Parathyroid adenoma (tissue), 2 donors: Measurements from ENCODE around the gene PPIL6.

Source experiments
- H2AFZ ChIP-seq: fragments of 300-600 bp; sonication (generic); one replicate; pipeline ENCODE4 v1.7.0; 2017; ENCODE audit warnings: antibody characterized with exemption, mild to moderate bottlenecking
- H3K27ac ChIP-seq: fragments of 300-600 bp; sonication (generic); one replicate; pipeline ENCODE4 v1.7.0; 2017
- H3K27me3 ChIP-seq: fragments of 300-600 bp; sonication (generic); one replicate; pipeline ENCODE4 v1.7.0; 2017; ENCODE audit warnings: low read length; ENCODE audit not compliant: control insufficient read depth, insufficient read depth
- H3K36me3 ChIP-seq: fragments of 300-600 bp; sonication (generic); one replicate; pipeline ENCODE4 v1.7.0; 2017; ENCODE audit warnings: low read length; ENCODE audit not compliant: control insufficient read depth, insufficient read depth
- H3K4me1 ChIP-seq: fragments of 300-600 bp; sonication (generic); one replicate; pipeline ENCODE4 v1.7.0; 2017; ENCODE audit warnings: control low read depth
- H3K4me2 ChIP-seq: fragments of 300-600 bp; sonication (generic); one replicate; pipeline ENCODE4 v1.7.0; 2017; ENCODE audit warnings: low read length
- H3K4me3 ChIP-seq: fragments of 300-600 bp; sonication (generic); one replicate; pipeline ENCODE4 v1.7.0; 2017; ENCODE audit warnings: low read depth, low read length
- H3K79me2 ChIP-seq: fragments of 300-600 bp; sonication (generic); one replicate; pipeline ENCODE4 v1.7.0; 2017; ENCODE audit warnings: control low read depth
- H3K9ac ChIP-seq: fragments of 300-600 bp; sonication (generic); one replicate; pipeline ENCODE4 v1.7.0; 2017; ENCODE audit warnings: mild to moderate bottlenecking
- H3K9me3 ChIP-seq: fragments of 300-600 bp; sonication (generic); one replicate; pipeline ENCODE4 v1.7.0; 2017; ENCODE audit warnings: low read length; ENCODE audit not compliant: control insufficient read depth
- TF ChIP-seq, protein P1 (sequence below): fragments of 300-600 bp; sonication (generic); IDR thresholded peaks from one replicate; pipeline ENCODE4 v1.7.0; 2017; ENCODE audit warnings: antibody characterized with exemption, mild to moderate bottlenecking
- donor health status: primary hyperparathyroidism.

PPIL6 gene

DNA sequence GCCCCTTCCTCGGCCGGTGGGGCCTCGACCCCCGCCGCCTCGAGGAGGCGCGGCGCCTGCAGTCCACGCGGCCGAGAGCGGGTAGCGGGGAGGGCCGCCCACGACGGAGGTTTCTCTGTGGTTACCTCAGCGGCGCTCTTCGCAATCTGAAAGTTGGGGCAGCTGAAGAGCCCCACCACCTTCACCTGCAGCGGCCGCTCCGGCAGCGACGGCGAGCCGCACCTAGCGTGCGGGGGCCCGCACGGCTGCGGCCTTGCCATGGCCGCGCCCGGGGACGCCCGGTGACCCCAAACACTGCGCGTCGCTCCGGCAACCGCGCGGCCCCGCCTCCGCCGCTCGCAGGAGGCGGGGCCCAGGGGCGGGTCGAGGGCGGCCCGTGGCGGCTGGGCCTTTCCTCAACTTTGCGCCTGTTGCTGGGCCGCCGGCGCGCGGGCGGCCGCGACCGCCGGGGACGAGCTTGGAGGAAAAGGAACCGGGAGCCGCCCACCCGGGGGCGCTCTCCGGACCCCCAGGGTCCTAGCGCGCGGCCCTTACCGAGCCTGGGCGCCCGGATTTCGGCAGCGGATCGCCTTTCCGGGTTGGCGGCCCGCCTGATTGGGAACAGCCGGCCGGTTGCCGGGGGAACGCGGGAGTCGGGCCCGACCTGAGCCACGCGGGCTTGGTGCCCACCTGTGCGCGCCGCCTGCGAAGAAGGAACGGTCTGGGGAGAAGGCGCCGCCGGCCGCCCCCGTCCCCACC is at the start of gene PPIL6, which contains the start of gene SMPD2:
Gene PPIL6, minus strand, starts transcription at position 298 of the 738 bp plus-strand sequence. Its CDS starts 38 bp downstream, at position 260.
Gene SMPD2, plus strand, starts transcription at position 394 of the 738 bp plus-strand sequence. CDS start 398 bp downstream, outside the sequence.
- H2AFZ ChIP-seq: peak within 1 kb of the TSS; percentile 95
- peak within 1 kb of the TSS; percentile 58 for H3K9ac ChIP-seq
- H3K79me2 ChIP-seq: no peaks in the 10 kb centered on the region
- TF ChIP-seq, protein P1, sequence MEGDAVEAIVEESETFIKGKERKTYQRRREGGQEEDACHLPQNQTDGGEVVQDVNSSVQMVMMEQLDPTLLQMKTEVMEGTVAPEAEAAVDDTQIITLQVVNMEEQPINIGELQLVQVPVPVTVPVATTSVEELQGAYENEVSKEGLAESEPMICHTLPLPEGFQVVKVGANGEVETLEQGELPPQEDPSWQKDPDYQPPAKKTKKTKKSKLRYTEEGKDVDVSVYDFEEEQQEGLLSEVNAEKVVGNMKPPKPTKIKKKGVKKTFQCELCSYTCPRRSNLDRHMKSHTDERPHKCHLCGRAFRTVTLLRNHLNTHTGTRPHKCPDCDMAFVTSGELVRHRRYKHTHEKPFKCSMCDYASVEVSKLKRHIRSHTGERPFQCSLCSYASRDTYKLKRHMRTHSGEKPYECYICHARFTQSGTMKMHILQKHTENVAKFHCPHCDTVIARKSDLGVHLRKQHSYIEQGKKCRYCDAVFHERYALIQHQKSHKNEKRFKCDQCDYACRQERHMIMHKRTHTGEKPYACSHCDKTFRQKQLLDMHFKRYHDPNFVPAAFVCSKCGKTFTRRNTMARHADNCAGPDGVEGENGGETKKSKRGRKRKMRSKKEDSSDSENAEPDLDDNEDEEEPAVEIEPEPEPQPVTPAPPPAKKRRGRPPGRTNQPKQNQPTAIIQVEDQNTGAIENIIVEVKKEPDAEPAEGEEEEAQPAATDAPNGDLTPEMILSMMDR: peak; percentile 55
- H3K27ac ChIP-seq: peak within 1 kb of the TSS; percentile 89
- H3K4me1 ChIP-seq: peaks cover 15% of the 10 kb centered on the region
- no peaks in the 10 kb centered on the region for H3K36me3 ChIP-seq
- H3K4me2 ChIP-seq: peak within 1 kb of the TSS; percentile 96
- no peaks in the 10 kb centered on the region for H3K9me3 ChIP-seq
- peak within 1 kb of the TSS; percentile 97 for H3K4me3 ChIP-seq
- H3K27me3 ChIP-seq: no peaks in the 10 kb centered on the region

DNA sequence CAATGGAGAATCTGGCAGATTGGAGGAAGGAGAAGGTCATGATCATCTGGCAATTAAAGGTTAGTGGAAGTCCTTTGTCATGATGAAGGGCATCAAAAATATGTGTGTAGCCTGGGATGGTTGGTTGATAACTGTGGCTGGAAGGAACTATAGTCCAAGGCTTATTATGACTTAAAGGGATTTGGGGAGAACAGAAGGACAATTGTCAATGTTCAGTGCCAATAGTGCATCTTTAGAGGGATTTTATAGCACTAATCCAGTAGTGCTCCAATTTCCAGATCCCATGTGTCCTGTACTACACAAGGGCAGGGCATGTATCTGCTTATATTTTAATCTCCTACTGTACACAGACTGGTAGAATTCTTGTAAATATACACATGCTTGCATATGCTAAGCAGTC is 47.6 kb upstream of the PPIL6 start:
- Histone ChIP-seq H2AFZ (no peak overlapping the region), H3K4me3 (no peak overlapping the region), H3K36me3 (no peaks in the 10 kb centered on the region), H3K79me2 (no peaks in the 10 kb centered on the region), H3K4me2 (no peak overlapping the region), H3K27ac (no peak overlapping the region), H3K27me3 (no peaks in the 10 kb centered on the region), H3K9me3 (no peaks in the 10 kb centered on the region), H3K4me1 (peaks cover 19% of the 10 kb centered on the region), H3K9ac (no peak overlapping the region)
- TF ChIP-seq, protein P1: no peak

DNA sequence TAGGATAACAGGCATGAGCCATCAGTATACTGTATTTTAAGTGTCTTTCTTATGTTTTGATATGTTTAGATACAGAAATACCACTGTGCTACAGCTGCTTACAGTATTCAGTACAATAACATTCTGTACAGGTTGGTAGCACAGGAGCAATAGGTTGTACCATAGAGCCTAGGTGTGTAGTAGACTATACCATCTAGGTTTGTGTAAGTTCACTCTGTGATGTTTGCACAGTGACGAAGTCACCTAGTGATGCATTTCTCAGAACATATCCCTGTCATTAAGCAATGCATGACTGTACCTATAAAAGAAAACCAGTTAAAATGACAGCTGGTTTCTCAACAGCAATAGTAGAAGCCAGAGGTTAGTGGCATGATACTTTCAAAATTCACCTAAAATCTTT is 45.6 kb upstream of the PPIL6 start:
- no peaks in the 10 kb centered on the region for H3K9me3 ChIP-seq
- no peak overlapping the region for H2AFZ ChIP-seq
- peaks cover 13% of the 10 kb centered on the region for H3K79me2 ChIP-seq
- H3K27ac ChIP-seq: no peak overlapping the region
- TF ChIP-seq, protein P1: no peak
- no peak overlapping the region for H3K4me2 ChIP-seq
- no peaks in the 10 kb centered on the region for H3K27me3 ChIP-seq
- peaks cover 18% of the 10 kb centered on the region for H3K4me1 ChIP-seq
- H3K4me3 ChIP-seq: no peak overlapping the region
- no peaks in the 10 kb centered on the region for H3K36me3 ChIP-seq
- H3K9ac ChIP-seq: no peak overlapping the region

DNA sequence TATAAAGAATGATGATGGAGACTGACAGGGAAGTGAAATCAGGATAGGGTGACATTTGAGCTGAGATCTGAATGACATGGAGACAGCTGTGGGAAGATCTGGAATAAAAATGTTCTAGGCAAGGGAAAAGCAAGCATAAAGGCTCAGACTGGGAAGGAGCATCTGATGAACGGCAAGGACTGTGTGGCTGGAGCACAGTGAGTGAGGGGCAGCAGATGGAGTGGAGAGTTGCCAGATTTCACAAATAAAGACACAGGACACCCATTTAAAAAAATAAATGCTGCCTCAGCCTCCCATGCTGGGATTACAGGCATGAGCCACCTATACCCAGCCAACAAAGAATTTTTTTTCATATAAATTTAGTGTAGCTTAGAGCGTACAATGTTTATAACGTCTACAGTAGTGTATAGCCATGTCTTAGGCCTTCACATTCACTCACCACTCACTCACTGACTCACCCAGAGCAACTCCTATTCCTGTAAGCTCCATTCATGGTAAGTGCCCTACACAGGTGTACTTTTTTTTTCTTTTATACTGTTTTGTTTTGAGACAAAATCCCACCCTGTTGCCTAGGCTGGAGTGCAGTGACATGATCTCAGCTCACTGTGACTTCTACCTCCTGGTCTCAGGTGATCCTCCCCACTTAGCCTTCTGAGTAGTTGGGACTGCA is 45.0 kb upstream of the PPIL6 start:
- peak overlapping the region; percentile 44 for H2AFZ ChIP-seq
- no peaks in the 10 kb centered on the region for H3K27me3 ChIP-seq
- peaks cover 16% of the 10 kb centered on the region for H3K79me2 ChIP-seq
- TF ChIP-seq, protein P1: no peak
- no peak overlapping the region for H3K4me3 ChIP-seq
- H3K4me1 ChIP-seq: peaks cover 19% of the 10 kb centered on the region
- H3K4me2 ChIP-seq: no peak overlapping the region
- H3K9ac ChIP-seq: no peak overlapping the region
- no peaks in the 10 kb centered on the region for H3K36me3 ChIP-seq
- no peaks in the 10 kb centered on the region for H3K9me3 ChIP-seq
- H3K27ac ChIP-seq: peak overlapping the region; percentile 3
